ENCODE data around the gene GNAS.
"Not testable (repeated sequence)": the region's sequence is repeated elsewhere in the genome, so short reads cannot be mapped to it uniquely, and the experiment has no call there.

Gene GNAS

GRCh38 chr20:58828804-58829203 is 23.7 kb upstream of the GNAS start:
- not testable (repeated sequence) for DNase-seq (ENCODE audit: low read depth)

GRCh38 chr20:58829531-58829941 is 23.0 kb upstream of the GNAS start:
- DNase-seq (ENCODE audit: low read depth) = no peak

DNA sequence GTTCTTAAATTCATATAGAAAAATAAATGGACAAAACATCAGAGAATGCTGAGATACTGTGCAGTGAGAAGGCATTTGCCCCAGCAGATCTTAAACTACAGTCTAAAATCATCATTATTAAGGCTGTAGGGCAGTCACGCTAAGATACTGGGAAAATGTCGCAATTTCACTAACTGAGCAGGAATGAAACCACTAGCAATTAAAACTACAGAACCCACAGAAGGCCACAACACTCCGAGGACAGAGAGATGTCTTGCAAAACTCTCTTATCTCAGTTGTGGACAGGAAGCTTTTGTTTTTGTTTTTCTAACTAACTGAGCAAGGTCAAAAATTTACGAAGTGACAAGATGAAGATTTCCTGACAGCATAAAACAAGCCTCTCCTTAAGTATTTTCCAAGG is 20.1 kb upstream of the GNAS start:
- DNase-seq (ENCODE audit: low read depth) = no peak

DNA sequence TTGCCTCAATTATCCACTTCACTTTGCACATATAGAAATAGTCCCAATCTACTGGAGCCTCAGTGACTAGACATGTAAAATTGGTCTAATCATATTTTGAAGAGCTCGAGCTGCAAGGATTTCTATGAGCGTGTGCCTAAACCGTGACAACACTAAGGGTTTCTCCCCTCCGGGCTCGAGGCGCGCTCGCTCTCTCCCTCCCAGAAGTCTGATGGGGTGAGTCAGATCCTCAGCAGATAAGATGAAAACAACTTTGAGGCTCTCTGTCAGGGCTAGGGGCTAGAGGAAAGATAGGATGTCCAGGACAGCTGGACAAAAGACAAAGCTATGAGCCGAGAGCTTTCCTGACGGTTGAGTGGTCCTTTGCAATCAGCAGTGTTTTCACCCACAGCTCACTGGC is 18.6 kb upstream of the GNAS start:
- no peak for DNase-seq (ENCODE audit: low read depth)

DNA sequence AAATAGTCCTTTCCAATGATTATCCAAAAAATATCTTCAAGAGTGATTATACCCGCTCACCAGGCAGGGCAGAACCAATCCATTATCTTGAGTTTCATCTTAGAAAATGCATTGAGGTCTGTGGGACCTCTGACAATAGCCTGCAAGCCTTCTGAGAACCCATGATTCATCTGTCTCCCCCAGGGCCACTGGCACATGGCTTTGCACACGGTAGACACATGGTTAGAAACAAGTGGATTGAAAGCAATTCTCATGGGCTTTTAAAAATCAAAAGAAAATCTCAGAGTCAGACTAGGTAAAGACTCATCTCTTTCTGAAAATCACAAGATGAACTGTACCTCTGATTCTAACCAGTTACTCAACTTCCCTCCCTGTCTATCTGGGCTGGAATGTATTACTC is 17.3 kb upstream of the GNAS start:
- DNase-seq (ENCODE audit: low read depth) = no peak

GRCh38 chr20:58836616-58837204 is 15.8 kb upstream of the GNAS start:
- no peak for DNase-seq (ENCODE audit: low read depth)

DNA sequence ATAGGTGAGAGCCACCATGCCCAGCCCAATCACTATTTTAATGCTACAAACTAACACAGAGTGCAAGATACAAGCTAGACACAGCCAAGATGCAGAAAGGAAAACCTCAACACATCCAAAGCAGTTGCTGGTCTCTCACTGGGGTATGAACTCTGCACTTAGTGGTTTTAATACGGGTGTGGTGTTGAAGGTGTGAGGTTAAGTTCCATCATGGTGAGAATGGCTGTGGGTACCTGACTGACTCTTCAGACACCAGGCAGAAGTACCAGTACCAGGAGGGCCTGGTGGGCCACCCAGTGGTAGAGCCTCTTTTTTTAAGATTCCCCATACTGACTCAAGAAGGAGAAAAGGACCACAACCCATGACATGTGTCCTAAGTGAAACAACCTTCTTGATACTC is 14.8 kb upstream of the GNAS start:
- DNase-seq (ENCODE audit: low read depth) = no peak

DNA sequence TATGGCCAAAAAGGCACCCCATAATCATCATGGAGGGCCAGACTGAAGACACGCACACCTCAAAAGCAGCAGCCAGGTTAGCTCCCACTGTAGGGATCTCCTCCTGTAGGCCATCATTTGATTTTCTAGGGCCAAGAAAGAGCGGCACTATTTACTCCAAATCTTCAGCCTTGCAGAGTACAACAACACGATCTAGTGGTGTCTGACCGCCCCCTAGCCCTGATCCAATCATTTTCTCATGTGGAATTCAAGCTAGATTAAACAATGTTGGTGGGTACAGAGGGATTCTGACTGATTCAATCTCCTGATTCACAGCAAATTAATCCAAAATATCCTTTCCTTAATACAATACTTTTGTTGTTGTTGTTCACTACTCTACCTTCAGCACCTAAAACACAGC is 14.3 kb upstream of the GNAS start:
- no peak for DNase-seq (ENCODE audit: low read depth)

DNA sequence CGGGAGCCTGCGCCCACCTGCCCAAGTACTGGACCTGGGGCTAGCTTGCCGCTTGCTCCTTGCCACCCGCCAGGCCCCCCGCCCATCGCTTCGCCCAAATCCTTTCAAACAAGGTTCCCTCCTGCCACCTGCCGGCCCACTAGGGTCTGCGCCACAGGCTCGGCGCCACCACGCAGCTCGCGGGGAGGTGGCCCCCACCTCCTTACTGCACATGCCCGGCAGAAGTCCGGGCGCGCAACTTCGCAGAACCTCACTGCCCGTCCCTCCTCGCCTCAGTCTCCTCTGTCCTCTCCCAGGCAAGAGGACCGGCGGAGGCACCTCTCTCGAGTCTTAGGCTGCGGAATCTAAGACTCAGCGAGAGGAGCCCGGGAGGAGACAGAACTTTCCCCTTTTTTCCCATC is 13.0 kb upstream of the GNAS start:
- no peak for DNase-seq (ENCODE audit: low read depth)

DNA sequence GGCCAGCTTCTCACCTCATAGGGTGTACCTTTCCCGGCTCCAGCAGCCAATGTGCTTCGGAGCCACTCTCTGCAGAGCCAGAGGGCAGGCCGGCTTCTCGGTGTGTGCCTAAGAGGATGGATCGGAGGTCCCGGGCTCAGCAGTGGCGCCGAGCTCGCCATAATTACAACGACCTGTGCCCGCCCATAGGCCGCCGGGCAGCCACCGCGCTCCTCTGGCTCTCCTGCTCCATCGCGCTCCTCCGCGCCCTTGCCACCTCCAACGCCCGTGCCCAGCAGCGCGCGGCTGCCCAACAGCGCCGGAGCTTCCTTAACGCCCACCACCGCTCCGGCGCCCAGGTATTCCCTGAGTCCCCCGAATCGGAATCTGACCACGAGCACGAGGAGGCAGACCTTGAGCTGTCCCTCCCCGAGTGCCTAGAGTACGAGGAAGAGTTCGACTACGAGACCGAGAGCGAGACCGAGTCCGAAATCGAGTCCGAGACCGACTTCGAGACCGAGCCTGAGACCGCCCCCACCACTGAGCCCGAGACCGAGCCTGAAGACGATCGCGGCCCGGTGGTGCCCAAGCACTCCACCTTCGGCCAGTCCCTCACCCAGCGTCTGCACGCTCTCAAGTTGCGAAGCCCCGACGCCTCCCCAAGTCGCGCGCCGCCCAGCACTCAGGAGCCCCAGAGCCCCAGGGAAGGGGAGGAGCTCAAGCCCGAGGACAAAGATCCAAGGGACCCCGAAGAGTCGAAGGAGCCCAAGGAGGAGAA is 12.3 kb upstream of the GNAS start:
- no peak for DNase-seq (ENCODE audit: low read depth)

GRCh38 chr20:58840816-58841538 is 11.5 kb upstream of the GNAS start:
- DNase-seq (ENCODE audit: low read depth) = no peak

DNA sequence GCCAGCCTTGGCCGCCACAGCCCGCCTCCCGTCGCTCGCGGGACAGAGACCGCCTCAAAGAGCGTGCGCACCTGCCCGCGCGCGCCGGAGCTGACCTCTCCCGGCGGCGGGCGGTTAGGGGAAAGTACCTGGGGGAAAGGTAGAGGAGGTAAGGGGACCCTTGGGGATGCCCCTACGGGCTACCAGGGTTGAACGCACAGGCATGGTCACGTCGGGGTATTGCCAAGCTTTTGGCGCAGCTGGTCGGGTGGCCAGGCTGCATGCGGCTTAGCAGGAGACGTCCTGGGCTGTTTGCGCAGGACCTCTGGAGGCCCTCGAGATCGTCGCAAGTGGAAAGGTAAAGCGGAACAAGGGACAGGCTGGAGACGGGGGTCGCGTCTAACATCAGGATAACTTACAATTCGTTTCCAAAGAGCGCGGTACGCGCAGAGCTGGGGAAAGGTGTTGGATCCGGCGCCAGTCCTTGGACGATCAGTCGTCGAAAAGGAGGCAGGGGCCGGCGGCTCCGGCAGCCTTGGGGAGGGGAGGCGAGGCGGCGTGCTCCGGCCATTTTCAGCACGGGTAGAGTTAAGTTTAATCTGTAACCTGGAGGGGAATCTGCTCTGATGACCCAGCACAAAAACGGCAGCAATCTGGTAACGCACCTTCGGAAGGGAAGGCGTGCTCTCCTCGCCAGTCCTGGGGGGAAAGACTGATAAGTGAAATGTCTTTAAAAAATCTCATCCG is 10.8 kb upstream of the GNAS start:
- no peak for DNase-seq (ENCODE audit: low read depth)

DNA sequence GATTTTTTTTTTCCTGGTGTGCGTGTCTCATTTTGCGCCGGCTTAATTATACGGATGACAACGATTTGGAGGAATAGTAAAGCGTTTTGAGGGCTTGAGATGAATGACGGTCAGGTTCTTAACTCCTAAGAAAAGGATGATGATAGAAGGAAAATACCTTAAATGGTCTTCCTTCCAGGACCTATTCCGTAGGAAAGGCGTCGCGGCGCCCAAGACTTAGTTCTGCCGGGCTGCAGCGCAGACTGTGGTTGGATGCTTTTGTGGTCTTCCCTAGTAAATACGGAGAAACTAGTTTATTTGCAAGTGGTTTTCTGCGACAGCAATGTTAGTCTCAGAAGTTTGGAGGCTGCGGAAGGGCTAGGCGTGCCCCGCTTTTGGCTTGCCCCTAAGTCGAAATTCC is 10.2 kb upstream of the GNAS start:
- no peak for DNase-seq (ENCODE audit: low read depth)

DNA sequence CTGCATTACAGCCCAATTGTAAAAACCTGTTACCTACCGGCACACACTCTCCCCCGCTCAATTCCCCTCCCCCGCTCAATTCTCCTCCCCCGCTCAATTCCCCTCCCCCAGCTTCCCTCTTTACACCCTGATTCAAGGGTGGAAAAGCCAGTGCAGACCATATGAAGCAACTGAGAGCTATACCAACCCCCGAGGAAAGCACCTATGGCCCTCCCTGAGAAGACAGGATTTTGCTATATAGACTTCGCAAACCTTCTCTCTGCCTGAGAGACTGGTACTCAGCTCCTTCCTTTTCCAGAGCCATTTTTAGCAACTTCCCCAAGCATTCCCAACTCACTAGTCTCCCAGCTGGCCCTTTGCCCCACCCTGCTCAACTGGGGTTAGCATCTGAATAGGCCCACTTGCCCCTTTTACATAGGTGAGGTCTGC is 9.4 kb upstream of the GNAS start:
- DNase-seq (ENCODE audit: low read depth) = no peak

GRCh38 chr20:58845706-58846105 is 6.8 kb upstream of the GNAS start:
- no peak for DNase-seq (ENCODE audit: low read depth)

- DNase-seq (ENCODE audit: low read depth) = no peak
These were observed 5.1 kb upstream of the GNAS start for GRCh38 chr20:58847463-58847862.

GRCh38 chr20:58850693-58851174 is 1.8 kb upstream of the GNAS start, which contains the start of gene GNAS-AS1:
Gene GNAS-AS1, minus strand, starts transcription at chr20:58850902.
- DNase-seq (ENCODE audit: low read depth) = peak; percentile 68

DNA sequence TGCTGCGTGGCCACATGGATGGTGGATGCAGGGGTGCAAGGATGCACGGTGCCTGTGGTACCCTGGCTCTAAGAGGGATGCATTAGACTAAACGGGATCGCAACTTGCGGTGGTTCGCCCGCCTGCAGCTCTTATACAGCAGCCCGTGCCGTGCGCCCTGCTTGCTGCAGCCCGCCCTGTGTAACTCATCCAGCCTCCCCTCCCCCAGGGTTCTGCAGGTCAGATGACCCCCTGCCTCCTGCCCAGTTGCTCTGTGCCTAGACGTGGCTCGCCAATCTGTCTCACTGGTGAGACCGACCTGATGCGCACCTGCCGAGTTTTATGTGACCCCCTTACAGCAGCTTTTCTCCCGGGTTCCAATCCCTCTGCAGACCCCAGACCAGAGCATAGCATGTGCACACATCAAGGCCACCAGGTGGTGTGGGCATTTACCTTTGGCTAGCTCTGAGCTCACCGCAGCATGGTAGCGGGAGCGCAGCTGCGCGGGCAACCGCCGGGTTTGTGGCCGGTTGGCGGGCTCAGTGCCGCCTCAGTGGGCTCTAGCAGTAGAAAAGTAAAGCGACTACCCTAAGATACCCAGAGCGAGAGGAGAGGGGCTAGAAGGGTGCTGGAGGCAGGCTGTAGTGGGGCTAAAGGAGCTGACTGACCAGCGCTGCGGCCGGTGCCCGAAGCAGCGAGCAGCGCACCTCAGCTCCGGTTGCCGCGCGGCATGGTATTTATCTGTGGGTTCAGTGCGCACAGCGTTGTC is 1.1 kb upstream of the GNAS start:
- no peak for DNase-seq (ENCODE audit: low read depth)

GRCh38 chr20:58851969-58852458 is 502 bp upstream of the GNAS start:
- DNase-seq (ENCODE audit: low read depth) = no peak

GRCh38 chr20:58853466-58853865 is 950 bp downstream of the GNAS start:
- no peak for DNase-seq (ENCODE audit: low read depth)

DNA sequence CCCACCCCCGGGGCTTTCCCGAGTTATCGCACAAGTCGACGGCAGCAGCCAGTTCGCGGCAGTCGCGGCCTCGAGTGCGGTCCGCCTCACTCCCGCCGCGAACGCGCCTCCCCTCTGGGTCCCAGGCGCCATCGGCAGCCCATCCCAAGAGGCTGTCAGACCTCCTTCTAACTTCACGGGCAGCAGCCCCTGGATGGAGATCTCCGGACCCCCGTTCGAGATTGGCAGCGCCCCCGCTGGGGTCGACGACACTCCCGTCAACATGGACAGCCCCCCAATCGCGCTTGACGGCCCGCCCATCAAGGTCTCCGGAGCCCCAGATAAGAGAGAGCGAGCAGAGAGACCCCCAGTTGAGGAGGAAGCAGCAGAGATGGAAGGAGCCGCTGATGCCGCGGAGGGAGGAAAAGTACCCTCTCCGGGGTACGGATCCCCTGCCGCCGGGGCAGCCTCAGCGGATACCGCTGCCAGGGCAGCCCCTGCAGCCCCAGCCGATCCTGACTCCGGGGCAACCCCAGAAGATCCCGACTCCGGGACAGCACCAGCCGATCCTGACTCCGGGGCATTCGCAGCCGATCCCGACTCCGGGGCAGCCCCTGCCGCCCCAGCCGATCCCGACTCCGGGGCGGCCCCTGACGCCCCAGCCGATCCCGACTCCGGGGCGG is 1.6 kb downstream of the GNAS start:
- no peak for DNase-seq (ENCODE audit: low read depth)

Measured in stimulated activated CD8-positive, alpha-beta memory T cell treated with anti-CD3 and anti-CD28 coated beads, Interleukin-4, amount 100 ng/mL, for 24 hours (primary cell).